Lung microvascular endothelial cell (primary cell): ENCODE results near the gene GALNT16. TPM values are rescaled to one million over a fixed set of nuclear protein-coding genes. Genes with fewer than 3 reads are reported as not detected.
"Not testable (repeated sequence)": the region's sequence is repeated elsewhere in the genome, so short reads cannot be mapped to it uniquely, and the experiment has no call there.

Experiments
- DNase-seq, 2 donors: peaks; one replicate each; pipeline versions ENCODE4 v3.0.0 to v3.0.0-alpha.2; 2010; ENCODE audit warnings: low read depth in 2 of 2
- total RNA-seq: library from RNA; depleted of rRNA; stranded (reverse); fragments of >200 nt; gene quantifications from 2 replicates; pipeline ENCODE4 v1.2.1, GENCODE V29; 2014

GALNT16 gene
- total RNA-seq, 1 donor from 2014 or later: not detected

DNA sequence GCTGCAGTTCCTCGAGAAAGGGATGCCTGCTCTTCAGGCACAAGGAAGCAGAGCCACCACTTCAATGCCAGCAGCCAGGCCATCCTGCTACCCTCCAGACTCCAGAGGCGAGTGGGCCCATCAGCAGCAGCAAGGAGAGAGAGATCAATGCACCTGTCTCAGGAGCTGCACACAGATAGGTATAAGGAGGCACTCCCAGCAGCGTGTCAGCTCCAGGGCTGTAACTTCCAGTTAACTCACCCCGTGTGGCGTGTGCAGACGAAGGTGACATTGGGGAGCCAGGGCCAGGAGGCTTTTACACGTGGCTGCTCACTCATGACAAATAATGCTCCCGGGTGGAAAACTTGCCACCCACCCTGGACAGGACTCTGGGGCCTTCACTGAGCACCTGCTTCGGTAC is 24.2 kb downstream of the GALNT16 start:
- DNase-seq: no peak

DNA sequence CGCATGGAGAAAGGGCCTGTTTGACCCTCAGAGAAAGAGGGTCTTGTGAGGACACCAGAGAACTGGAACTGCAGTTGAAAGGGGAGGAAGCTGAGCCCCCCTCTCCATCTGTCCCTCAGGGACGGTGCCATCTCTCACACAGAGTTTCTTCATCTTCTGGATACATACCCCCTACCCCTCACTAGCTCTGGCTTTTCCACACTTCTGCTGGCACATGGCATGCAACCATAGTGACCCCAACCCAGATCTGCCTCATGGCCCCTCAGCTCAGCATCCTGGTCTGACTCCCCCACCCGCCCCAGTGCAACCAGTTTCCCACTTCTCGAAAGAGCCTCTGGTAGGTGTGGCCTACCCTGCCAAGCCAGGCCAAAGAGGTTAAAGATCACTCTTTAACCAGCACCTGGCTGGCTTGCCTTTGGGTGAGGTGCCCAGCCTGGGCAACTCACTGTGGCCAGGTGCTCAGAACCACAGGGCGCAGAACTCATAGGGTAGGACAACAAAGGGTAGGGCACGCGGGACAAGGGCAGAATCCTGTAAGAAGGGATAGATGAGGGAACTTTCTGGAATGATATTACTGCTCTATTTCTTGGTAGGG is 25.8 kb downstream of the GALNT16 start:
- DNase-seq: no peak

DNA sequence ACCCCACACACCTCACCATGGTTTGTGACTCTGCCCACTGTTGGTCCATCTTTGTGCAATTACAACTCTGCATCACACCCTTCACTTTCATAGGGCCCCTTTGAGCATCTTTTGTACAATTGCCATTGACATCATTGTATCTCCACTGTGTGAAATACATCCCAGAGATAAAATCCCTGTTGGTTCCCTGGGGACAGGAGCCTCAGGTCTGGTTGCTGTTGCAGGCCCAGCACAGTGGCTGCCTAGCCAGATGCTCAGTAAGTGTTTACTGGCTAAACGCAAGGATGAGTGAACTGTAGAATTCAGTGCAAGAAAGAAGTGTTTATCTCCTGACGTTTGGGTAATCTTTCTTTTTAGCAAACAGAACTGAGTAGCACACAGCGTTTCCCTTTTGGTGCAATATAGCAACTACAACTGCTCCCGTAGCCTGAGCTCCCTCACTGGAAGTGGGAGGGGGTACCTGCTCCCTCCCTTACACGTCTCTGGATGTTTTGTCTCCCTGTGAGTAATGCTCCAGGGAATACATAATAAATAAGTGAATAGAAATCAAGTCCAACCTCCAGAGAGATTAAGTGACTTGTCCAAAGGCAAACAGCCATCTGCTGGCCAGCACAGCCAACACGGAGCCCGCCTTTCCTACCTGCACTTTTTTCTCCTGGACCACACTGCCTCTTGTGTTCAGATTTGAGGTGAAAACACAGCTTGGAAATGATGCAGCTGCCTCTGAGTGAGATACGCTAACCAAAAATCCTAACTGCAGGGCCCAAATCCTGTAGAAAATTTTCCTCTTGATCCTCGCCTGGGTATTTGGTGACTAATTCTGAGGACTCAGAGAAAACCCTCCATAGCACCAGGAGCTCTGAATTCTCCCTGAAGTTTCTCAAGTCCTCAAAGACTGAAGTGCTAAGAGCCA is 27.4 kb downstream of the GALNT16 start:
- peak in 1 of 2 donors; percentile 22 for DNase-seq

DNA sequence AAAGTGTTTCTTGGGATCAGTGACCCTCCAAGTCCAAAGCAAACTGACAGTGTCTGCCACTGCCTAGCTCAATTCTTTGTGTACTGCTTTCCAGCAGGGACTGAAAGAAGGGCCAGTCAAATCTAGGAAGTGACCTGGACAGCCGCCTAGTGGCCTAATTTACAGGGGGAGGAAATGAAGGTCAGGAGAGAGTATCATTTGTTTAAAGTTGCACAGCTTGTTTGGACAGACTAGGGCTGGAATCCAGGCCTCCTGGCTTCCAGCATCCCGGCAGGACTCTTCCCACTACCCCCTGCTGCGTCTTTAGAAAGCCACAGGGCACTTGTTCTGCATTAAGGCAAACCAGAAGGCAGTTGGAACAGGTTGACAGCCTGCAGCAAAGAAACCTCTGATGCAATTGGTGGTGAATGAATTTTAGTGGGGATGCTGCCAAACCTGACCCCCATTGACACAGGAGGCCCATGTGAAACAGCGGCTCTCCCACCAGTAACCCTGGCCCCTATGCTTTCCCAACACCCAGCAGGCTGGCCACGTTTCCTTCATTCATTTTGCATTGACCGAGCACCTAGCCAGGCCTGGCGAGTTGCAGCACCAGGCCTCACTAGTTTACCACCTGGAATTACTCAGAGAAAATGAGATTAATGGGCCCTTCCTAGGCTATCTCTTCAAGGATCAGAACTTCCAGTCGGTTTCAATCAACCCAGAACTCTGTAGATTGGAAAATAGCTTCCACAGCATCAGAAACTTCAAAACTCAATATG is 28.2 kb downstream of the GALNT16 start:
- peak; percentile 51 to 70 for DNase-seq

DNA sequence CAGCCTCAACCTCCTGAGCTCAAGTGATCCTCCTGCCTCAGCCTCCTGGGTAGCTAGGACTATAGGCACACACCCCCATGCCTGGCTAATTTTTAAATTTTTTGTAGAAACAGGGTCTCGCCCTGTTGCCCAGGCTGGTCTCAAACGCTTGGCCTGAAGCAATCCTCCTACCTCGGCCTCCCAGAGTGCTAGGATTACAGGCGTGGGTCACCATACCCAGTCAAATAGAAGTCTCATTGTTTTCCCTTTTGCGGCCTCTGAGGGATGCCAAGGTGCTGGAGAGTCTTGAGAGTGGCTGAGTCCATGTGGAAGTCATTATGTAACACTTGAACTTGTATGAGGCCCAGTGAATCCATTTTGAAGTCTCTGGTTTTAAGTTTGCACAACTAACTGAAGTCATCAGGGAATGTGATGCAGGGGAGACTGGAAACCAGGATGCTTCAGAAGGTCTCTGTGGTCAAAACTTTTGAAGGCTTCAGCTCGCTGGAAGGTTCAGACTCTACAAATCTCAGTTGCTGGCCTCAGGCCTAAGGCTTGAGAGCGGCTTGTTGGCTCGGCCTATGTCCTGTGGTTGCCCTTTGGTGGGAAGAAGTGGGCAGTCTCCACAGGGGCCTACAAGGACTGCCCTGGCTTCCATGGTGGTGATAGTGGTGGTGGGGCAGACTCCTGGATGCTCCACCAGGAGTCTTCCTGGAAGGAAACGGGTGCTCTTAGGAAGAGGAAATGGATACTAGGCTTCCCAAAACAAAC is 29.2 kb downstream of the GALNT16 start:
- DNase-seq: no peak

DNA sequence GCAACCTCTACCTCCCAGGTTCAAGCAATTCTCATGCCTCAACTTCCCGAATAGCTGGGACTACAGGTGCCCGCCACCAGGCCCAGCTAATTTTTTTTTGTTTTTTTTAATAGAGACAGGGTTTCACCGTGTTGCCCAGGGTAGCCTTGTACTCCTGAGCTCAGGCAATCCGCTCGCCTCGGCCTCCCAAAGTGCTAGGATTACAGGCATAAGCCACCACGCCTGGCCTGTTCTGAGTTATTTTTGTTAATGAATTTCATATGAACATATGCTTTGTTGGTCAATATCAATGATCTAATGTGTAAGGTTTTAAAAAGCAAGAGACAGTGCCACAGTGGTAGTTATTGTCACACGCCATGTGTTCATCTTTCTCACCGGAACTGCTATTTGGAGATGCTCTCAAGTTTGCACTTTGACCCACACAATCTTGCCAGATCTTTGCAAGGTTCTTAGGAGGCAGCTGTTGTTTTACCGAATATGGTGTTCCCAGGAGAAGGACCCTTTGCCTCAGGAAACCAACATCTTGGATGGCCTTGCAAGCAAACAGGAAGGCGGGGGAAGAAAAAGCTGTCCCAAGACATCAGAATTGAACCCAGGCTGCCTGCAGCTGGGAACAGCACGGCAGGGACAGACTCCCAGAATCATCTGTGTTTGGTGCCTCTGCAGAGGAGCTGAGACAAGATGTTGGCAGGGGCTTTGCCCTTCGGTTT is 30.0 kb downstream of the GALNT16 start:
- no peak for DNase-seq

DNA sequence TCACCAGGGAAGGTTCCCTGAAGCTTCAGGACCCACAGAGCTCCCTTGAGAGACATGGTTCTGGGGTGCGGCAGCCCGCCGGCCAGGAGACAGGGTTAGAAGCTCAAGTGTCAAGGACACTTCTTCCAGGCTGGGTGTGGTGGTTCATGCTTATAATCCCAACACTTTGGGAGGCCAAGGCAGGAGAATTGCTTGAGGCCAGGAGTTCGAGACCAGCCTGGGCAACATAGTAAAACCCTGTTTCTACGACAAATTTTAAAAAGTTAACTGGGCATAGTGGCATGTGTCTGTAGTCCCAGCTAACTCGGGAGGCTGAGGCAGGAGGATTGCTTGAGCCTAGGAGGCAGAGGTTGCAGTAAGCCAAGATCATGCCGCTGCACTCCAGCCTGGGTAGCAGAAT is 30.9 kb downstream of the GALNT16 start:
- not testable (repeated sequence) for DNase-seq

DNA sequence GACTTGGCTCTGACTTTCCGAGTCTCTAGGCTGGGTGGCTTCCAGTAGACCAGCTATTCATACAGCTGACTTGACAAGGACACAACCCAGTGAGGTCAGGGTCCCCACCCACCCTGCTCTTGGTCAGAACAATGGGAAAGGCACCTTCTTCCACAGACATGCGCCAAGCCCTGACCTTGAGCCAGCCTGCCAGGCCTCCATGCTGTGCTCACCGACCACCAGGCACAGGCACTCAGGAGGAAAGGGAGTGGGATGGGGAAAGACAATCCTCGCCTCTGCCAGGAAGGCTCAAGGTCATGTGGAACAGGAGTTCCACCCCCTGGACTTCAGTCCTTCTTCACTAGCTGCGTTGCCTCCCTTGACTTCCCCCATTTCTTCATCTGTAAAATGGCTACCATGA is 31.4 kb downstream of the GALNT16 start:
- DNase-seq: no peak

DNA sequence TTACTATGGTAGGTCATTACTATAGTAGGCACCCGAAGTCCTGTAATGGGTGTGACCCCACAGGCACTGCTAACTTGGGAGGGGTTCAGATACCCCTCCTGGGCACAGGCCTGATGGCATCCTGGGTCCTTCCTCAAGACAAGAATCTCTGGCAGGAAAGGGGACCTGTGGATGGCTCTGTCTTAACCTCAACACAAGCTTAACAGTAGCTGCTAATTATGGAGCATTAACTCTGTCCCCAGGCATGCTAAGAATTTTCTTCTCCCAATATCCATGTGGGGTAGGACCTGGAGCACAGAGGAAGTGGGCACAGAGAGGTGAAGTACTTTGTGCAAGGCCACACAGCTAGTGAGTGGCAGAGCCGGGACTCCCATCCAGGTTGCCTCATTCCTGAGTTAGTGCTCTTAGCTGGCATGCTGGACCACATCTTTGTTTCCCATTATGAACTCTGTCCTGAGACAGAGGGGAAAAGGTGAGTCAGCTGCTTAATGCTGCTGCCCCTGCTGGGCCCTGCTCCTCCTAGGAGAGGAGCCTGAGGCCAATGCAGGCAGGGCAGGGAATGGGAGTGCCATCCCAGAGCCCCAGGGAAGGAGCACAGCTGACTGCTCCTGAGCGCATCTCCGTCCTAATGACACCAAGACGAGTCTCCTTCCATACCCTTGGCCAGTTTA is 32.1 kb downstream of the GALNT16 start:
- DNase-seq: no peak

DNA sequence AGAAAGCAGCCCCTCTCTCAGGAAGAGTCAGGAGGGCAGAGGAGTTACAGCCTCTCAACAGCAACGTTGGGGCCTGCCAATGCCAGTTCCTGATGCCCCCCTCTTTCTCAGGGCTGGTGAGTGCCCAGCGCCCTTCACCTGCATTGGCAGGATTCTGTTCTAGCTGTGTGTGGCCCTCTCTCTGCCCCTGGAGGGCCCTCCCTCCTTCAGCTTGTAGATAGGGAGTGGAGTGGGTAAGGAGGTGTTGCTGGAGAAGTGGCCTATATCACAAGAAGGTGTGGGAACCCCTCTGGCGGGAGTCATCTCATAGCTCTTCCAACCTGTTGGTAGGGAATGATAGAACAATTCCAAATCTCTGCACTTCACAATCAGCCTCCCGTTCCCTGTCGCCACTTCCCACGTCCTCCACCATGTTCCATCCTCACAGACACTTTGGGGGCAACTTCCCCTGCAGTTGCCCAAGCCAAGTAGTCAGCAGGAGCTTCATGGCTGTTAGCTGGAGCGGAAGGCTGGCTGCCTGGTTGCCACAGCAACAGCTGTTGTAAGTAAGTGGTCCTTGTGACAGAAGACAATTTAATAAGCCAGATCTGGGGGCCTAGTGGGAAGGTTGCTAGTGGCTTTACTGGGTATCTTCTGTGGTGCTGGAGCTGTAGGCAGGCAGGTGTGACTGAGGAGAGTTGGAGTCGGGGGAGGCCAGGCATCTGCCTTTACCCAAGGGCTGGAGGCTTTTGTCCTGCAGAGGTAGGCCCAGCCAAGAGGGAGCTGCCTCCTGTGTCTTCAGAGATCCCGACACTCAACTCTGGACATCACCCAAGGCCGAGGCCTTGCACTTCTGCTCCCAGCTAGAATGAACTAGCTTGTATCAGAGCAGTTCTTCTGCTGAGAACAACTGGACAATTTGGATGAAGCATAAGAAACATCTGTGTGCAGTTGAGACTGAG is 38.4 kb downstream of the GALNT16 start:
- DNase-seq: no peak

DNA sequence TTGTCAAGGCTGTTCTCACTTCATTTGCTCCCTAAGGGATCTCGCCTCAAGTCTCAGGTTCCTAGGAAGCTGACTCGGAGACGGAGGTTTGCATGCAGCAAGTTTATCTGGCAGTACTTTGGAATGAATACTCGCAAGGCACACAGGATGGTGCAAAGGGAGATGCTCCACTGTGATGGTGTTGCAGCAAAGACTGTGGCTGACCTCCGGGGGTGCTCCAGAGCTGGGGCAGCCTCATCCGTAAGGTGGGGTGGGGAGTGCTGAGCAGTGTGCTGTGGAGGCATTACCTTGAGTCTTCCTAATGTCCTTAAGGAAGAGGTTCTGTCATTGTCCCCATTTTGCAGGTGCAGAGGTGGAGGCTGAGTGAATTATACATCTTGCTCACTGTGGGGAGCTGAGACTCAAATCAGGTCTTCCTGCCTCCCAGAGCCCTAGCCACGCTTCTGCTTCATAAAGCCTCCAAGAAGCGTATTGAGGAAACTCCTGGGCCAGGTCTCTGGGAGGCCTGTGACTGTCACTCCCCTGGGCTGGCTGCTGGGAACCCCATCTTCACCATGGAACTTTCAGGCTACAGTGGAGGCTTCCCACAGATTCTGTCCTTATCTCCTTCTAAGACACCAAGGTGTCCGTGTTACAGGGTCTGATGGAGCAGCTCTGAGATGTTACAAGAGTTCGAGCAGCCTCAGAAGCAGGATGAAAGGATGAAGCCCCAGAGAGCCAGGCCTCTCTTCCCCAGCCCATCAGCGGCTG is 39.5 kb downstream of the GALNT16 start:
- no peak for DNase-seq

DNA sequence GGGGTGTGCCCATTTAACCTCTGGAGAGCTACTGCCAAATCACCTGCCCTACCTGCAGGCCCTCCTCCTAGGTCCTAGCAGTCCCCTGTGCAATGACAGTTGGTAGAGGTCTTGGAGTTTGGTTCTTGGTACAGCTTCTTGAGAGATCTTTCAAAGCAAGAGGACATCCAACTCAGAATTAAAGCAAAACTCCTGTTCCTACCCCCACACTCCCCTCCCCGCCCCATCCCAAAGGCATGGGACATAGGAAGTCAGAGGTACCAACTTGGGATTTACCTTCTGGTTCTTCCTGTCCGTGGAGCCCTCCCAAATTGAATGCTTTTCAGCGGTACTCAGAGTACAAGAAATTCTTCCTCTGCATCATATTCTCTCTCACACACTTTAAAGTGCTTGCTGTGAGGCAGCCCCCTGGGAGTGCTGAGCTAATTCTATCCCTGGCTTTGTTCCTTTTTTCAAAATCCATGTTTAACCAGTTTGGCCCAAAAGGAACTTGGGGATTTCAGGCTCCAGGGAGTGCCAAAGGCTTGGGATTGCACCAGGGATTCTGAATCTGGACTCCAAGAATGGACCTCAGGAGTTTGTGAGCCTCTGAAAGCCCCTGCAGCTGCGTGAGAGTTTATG is 40.8 kb downstream of the GALNT16 start:
- no peak for DNase-seq

DNA sequence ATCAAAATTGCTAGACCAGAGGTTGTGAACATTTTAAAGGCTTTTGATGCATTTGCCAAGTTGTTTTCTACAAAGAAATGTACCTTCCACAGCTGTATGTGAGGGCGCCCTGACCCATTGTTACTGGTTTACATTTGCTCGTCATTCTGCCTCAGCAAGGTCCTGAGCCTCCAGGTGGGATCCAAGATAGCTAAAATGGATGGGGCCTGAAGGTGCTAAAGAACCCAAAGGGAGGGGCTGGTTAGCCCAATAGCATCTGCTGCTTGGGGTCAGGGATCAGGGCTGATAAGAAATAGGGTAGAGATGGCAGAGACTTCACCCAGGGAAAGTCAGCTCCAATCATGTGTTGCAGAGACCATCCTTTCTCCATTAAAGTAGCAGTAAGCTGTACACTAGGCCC is 43.1 kb downstream of the GALNT16 start:
- no peak for DNase-seq

DNA sequence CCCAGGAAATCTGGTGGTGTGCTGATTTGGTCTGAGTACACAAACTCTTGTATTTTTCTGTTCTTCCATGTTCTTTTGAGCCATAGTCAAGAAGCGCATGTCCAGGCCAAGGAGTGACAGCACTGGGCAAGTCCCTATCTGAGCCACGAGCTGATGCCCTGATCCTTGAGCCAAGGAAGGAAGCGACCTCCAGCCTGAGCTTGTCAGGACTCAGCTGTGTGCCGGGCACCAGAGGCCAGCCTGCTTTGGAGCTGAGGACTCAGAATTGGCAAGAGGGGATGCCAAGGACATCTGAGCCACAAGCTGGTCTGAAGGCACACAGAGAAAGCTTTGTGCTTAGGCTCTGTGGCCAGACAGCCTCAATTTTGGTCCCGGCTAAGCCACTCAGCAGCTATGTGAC is 52.6 kb downstream of the GALNT16 start:
- no peak for DNase-seq

DNA sequence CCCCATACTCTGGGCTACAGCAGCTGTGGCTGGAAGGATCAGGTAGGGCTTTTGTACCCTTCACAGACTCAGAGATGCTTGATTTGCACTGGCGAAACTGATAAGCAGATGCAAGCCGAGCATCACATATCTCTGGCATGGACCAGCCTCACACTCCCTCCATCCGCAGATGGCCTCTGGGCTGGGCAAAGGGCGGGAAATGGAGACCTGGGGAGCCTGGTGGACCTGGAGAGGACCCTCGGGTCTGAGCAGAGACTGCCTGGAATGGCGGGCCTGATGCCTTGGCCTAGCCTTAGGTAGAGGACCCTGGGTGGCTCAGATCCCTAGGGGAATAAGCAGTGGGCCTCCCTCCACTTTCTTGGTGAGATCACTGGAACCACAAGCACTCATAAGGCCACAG is 53.2 kb downstream of the GALNT16 start:
- no peak for DNase-seq

DNA sequence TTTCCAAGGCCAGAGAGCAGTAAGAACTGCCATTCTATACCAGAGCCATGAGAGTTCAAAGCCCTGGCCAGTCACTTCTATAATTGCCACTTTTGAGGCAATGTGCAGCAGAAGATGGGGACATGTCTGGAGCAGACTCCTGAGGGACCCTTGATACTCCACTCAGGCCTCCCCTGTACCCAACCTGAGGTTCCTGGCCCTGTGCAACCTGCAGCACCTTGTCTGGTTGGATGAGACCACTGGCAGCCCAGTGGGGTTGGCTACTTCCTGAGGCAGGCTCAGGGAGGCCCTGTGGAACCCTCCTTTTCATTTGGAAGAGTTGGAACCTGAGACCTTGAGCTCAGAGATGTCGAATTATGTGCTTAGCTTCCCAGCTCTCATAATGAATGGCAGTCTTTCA is 54.4 kb downstream of the GALNT16 start:
- no peak for DNase-seq

DNA sequence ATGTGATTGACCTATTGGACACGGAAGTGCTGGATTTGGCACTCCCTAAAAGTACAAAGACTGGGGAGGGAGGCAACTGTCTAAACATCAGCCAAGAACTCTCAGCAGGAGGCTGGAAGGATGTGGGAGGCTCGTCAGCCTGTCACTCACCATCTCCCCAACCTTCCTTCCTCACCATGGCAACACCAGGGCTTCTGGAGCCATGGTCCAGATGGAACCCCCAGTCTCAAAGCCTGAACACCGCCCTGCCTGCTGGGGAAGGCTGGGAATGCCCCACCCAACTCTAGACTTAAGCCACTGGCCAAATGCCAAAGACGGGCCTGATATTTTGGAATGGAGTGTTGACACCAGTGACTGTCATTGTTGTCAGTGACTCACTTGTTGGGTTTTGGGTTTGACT is 55.3 kb downstream of the GALNT16 start:
- DNase-seq: no peak

DNA sequence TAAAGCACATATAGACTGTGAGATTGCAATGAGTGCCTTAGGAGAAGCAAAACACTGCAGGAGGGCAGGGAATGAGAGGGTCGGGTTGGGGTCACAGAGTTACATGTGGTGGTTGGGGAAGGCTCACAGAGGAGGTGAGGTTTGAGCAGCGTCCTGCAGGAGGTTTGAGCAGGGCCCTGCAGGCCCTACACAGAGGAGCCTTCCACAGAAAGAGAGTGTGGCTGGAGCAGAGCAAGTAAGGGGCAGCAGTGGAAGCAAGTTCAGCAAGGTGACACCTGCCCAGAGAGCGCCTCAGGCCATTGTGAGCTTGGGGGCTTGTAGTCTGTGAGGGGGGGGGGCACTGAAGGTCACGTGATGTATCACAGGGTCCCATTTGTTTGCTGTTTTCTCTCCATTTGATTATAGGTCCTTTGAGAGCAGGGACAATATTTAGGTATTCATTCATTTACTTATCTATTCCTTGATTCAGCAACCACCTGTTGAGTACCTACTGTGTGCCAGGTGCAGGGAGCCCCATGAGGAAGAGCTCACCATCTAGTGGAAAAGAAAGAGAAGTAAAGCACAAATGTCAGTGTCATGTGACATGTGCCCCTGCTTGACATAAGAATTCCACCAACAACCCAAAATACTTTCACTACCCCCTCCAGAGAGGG is 56.6 kb downstream of the GALNT16 start:
- DNase-seq: no peak
